Testis (tissue), 3 donors: ENCODE measurements around the gene DENND1A. TPM values are rescaled to one million over a fixed set of nuclear protein-coding genes. Genes with fewer than 3 reads are reported as not detected.

Experiments used
- DNase-seq: peaks from one replicate; pipeline ENCODE4 v3.0.0-alpha.2; 2019
- H3K27ac ChIP-seq, 2 donors: fragments of 200-600 bp; sonication (generic); one replicate each; pipeline ENCODE4 v1.5.1; 2019
- H3K27me3 ChIP-seq: fragments of 200-600 bp; sonication (generic); one replicate; pipeline ENCODE4 v1.5.1; 2019
- H3K36me3 ChIP-seq: fragments of 200-600 bp; sonication (generic); one replicate; pipeline ENCODE4 v1.5.1; 2017; ENCODE audit warnings: low read depth; ENCODE audit errors: missing control alignments
- H3K4me1 ChIP-seq: fragments of 200-600 bp; sonication (generic); one replicate; pipeline ENCODE4 v1.5.1; 2019
- H3K4me3 ChIP-seq, 2 donors: fragments of 200-600 bp; sonication (generic); one replicate each; pipeline ENCODE4 v1.5.1; 2017 to 2019
- H3K9me3 ChIP-seq: fragments of 200-600 bp; sonication (generic); one replicate; pipeline ENCODE4 v1.5.1; 2017
- CTCF ChIP-seq, 3 experiments: fragments of 450-650 bp in 2 of 3; fragments of 200-600 bp in 1 of 3; sonication (generic) in 1 of 3; IDR thresholded peaks; one replicate each; pipeline ENCODE4 v1.5.1; 2016 to 2019; ENCODE audit warnings: antibody characterized with exemption in 3 of 3, mild to moderate bottlenecking in 2 of 3, moderate library complexity in 1 of 3
- POLR2A ChIP-seq: fragments of 450-650 bp; IDR thresholded peaks from one replicate; pipeline ENCODE4 v1.6.1; 2017; ENCODE audit warnings: antibody characterized with exemption, mild to moderate bottlenecking, moderate library complexity
- WGBS, 2 donors: methylation state at CpG; one replicate each; pipeline ENCODE4 v1.1.5; 2018; 5-methylcytosine and 5-hydroxymethylcytosine counted together
- intact Hi-C: fragments of 100-400 bp; cut with DNase I; formaldehyde crosslinking; loops from one replicate; pipeline ENCODE4 v1.15.1; 2023; ENCODE audit warnings: low total_unique reads
- polyA plus RNA-seq: library from polyadenylated mRNA; stranded (reverse); fragments of 350-450 nt; fragmentation: Illumina TruSeq; extraction: RNeasy Lipid Tissue Mini Kit (QIAGEN cat#74804); gene quantifications from one replicate; pipeline ENCODE4 v1.2.3, GENCODE V29; 2014; ENCODE audit warnings: low read depth, low replicate concordance; ENCODE audit not compliant: insufficient read depth
- total RNA-seq, 2 donors: library from RNA; depleted of rRNA; stranded (reverse); fragments of >200 nt; gene quantifications; one replicate each; pipeline ENCODE4 v1.2.3, GENCODE V29; 2016

The DENND1A gene
- total and polyA plus RNA-seq, 3 donors from 2014 or later: 20.3 to 47.4 (median 44.9) TPM

DNA sequence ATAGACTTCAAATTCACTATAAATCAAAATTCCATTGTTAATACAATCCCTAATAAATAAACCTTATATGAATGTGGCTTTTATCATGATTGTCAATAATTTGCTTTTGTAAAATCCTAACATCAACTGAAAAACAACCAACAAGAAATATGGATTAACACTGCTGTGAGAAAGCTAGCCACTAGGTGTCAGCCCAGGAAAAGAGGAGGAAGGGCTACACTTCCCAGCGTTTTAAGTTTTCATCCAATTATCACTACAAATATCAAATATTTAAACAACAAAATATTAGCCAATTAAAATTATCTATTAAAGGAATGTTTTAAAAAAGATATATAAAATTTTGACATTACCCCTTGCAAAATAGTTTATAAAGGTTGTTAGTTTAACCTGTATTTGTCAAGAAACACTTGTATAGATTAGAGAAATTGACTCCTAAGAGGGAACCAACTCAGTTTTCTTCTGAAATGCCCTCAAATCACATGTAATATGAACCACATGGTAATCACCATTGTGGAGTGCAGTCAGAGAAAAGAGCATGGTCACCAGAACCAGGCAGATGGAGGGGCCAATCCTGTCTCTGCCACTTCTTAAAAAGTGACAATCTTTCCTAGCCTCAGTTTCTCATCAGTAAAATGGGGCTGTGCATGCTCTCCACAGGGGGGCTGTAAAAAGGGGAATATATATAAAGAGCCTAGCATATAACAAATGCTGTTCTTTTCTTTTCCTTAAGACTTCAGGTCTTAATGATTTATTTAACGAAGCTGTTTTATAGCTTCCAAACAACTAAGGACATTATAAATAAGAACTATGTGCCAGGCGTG is 385.7 kb downstream of the DENND1A start:
- peaks cover 8% of the 10 kb centered on the region for H3K4me1 ChIP-seq
- DNase-seq: peak; percentile 33
- no peaks in the 10 kb centered on the region for H3K9me3 ChIP-seq
- H3K4me3 ChIP-seq: no peak overlapping the region
- H3K27ac ChIP-seq: no peak overlapping the region
- TF ChIP-seq POLR2A (no peak), CTCF (IDR thresholded peaks at IDR 0.05) (peak; percentile 79 to 84 (median 84))
- H3K27me3 ChIP-seq: no peaks in the 10 kb centered on the region
- whole genome bisulfite sequencing, 2 donors: 71 to 73% methylated on average over 3 of the region's 3 CpGs
- H3K36me3 ChIP-seq: no peaks in the 10 kb centered on the region
- intact Hi-C loops: loop anchor here (5.0 kb wide), 1 partner anchor 498 kb away; no protein-coding TSS in a partner anchor

- no peak overlapping the region for H3K4me3 ChIP-seq
- intact Hi-C loops: loop anchor here (5.0 kb wide), 1 partner anchor 499 kb away; no protein-coding TSS in a partner anchor
- WGBS, 2 donors: 50 to 80% methylated on average over 8 of the region's 8 CpGs
- H3K27me3 ChIP-seq: no peaks in the 10 kb centered on the region
- no peak overlapping the region for H3K27ac ChIP-seq
- TF ChIP-seq CTCF (IDR thresholded peaks at IDR 0.05) (no peak), POLR2A (no peak)
- H3K9me3 ChIP-seq: no peaks in the 10 kb centered on the region
- H3K36me3 ChIP-seq: no peaks in the 10 kb centered on the region
- H3K4me1 ChIP-seq: peaks cover 8% of the 10 kb centered on the region
- peak; percentile 22 for DNase-seq
These were observed 386.4 kb downstream of the DENND1A start for GRCh38 chr9:123543492-123543891.

DNA sequence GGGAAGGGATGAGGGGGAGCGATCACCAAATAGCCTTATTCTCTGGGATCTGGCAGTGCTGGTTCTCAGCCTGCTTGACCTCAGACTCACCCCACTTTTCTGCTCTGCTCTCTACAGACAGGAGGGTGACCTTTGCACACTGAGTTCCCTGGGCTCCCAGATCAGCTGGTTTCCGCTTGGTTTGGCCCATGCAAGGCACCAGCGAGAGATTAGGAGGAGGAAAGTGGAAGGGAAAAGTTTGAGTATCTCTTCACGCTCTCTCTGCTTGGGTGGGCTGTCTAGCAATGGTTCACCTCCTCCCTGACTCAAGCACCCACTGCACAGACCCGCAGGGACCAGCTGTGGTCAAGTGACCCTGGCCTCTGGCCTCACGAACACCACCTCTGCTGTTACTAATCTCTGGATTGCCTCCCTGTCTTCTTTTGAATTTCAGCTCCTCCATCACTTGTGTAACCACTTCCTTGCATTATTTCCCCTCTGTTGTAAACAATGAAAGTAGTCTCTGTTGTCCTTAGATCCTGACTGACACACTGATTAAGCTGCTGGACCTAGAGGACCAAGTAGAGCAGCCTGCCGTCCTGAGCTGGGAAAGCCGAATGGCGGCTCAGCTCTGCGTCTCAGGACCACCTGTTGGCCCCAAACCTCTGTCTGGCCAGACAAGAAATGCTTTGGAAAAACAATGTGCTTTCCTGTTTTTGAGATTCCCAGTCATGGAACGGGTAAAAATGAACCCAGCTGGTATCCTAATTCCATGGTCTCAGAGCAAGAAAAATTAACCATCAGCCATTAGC is 387.3 kb downstream of the DENND1A start:
- Histone ChIP-seq H3K36me3 (no peaks in the 10 kb centered on the region), H3K4me3 (no peak overlapping the region), H3K9me3 (no peaks in the 10 kb centered on the region), H3K27me3 (no peaks in the 10 kb centered on the region), H3K27ac (no peak overlapping the region), H3K4me1 (peaks cover 8% of the 10 kb centered on the region)
- TF ChIP-seq CTCF (IDR thresholded peaks at IDR 0.05): no peak
- no peak for TF ChIP-seq POLR2A
- intact Hi-C loops: loop anchor here (5.0 kb wide), 1 partner anchor 500 kb away; no protein-coding TSS in a partner anchor
- WGBS, 2 donors: 62 to 66% methylated on average over 11 of the region's 11 CpGs
- no peak for DNase-seq

- no peak overlapping the region for H3K27ac ChIP-seq
- TF ChIP-seq POLR2A (no peak), CTCF (IDR thresholded peaks at IDR 0.05) (no peak)
- peaks cover 8% of the 10 kb centered on the region for H3K4me1 ChIP-seq
- H3K27me3 ChIP-seq: no peaks in the 10 kb centered on the region
- no peaks in the 10 kb centered on the region for H3K36me3 ChIP-seq
- DNase-seq: no peak
- 82 to 88% methylated on average over 5 of the region's 5 CpGs for WGBS, 2 donors
- no peaks in the 10 kb centered on the region for H3K9me3 ChIP-seq
- H3K4me3 ChIP-seq: no peak overlapping the region
- intact Hi-C loops: loop anchor here (5.0 kb wide), 1 partner anchor 501 kb away; no protein-coding TSS in a partner anchor
These were observed 388.5 kb downstream of the DENND1A start for GRCh38 chr9:123541411-123541810.
